ENCODE measurements around the gene SPACA5B. TPM values are rescaled to one million over a fixed set of nuclear protein-coding genes. Genes with fewer than 3 reads are reported as not detected.
A peak's percentile ranks its signal among the peaks of the same experiment; 100 is the strongest.
"Not testable (repeated sequence)": the region's sequence is repeated elsewhere in the genome, so short reads cannot be mapped to it uniquely, and the experiment has no call there.

SPACA5B gene
- total RNA-seq (not detected), polyA plus RNA-seq (not detected)

- intact Hi-C loops (cut with DNase I); H3K36me3 ChIP-seq; H3K27ac ChIP-seq; H3K27me3 ChIP-seq; ATAC-seq; H3K4me3 ChIP-seq; FAIRE-seq; DNase-seq; H3K4me1 ChIP-seq; H3K9me3 ChIP-seq: not testable (repeated sequence)
- WGBS, 2 donors, result no CpG with 5 or more reads among the region's 4 CpGs
These were observed at the start of gene SPACA5B for GRCh38 chrX:48130326-48130725. Gene SPACA5B, plus strand, starts transcription at chrX:48130626. Its CDS starts 62 bp downstream, at chrX:48130688.

DNA sequence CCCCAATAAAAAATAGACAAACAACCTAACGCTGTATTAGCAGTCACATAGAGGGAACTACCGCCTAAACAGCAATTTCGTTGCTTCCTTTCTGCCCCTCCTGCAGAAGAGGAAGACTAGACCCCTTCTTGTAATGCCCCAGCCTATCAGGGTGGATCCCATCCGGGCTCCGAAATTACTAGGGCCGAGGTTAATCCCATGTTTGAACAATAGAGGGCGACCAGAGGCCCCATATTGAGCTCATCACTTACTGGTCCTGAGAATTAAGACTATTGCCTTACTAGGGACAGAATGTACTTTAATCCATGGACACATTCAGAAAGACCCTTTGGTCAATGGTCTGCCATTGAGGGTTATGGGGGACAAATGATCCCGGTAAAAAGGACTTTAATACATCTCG, 47.2 kb upstream of the SPACA5B start:
- intact Hi-C loops (cut with DNase I), result no loop called here
- peak; percentile 20 for FAIRE-seq
- peak in 3 of 4 donors; percentile 15 to 40 (median 33) for TF ChIP-seq CTCF (IDR thresholded peaks at IDR 0.05)

DNA sequence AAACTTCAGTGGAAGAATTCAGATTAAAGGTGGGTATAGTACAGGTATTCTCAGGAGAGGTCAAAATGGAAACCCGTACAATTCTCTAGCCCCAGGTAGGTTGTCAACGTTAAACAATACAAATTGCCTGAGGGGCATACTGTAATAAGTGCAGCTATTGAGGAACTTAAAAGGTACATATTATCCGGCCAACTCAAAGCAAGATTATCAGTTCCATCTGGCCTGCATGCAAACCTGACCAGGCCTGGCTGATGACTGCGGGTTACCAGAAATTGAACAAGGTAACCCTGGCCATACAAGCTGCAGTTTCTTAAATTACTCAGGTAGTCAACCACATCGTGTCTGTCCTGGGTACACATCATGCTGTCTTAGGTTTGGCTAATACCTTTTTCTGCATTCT, 46.7 kb upstream of the SPACA5B start:
- FAIRE-seq, result no peak
- WGBS, 2 donors, result 69 to 79% methylated on average over 5 of the region's 5 CpGs
- Histone ChIP-seq H3K4me3 (no peak overlapping the region), H3K4me1 (no peaks in the 10 kb centered on the region), H3K36me3 (no peaks in the 10 kb centered on the region), H3K27ac (no peak overlapping the region), H3K9me3 (no peaks in the 10 kb centered on the region), H3K27me3 (peaks cover 0 to 3% (median 0%) of the 10 kb centered on the region in 4 donors)
- ATAC-seq, result no peak
- no peak for DNase-seq
- TF ChIP-seq CTCF (IDR thresholded peaks at IDR 0.05), result no peak
- intact Hi-C loops (cut with DNase I), result no loop called here

More for the DNA sequence above, 47.2 kb upstream of the SPACA5B start:
- ATAC-seq (peak; percentile 40 to 89 (median 84)), DNase-seq (peak in 2 of 6 donors; percentile 2 to 39)
- 8 to 15% methylated on average over 9 of the region's 9 CpGs for WGBS, 2 donors
- no peaks in the 10 kb centered on the region for H3K9me3 ChIP-seq
- H3K4me3 ChIP-seq, result no peak overlapping the region
- no peaks in the 10 kb centered on the region for H3K36me3 ChIP-seq
- H3K27ac ChIP-seq, result no peak overlapping the region
- H3K4me1 ChIP-seq, result no peaks in the 10 kb centered on the region
- peaks cover 0 to 3% (median 0%) of the 10 kb centered on the region in 4 donors for H3K27me3 ChIP-seq

DNA sequence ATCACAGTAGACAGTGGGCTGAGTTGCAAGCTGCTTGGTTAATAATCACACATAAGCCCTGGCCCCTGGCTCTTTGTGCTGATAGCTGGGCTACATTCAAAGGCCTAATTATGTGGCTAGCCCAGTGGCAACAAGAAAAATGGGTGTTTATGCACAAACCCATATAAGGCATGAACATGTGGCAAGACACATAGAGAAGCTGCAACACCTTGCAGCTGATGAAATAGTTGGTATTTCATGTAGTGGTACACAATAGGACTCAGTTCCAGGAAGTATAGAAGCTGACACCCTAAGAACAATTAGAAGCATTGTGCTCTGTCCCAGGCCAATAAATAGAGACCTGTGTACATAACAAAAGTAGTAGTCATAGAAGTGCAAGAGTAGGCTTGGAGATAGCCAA, 44.3 kb upstream of the SPACA5B start:
- ATAC-seq (peak in 3 of 4 donors; percentile 61 to 68 (median 63)), FAIRE-seq (no peak), DNase-seq (no peak)
- no peaks in the 10 kb centered on the region for H3K9me3 ChIP-seq
- H3K4me1 ChIP-seq, result no peaks in the 10 kb centered on the region
- H3K36me3 ChIP-seq, result no peaks in the 10 kb centered on the region
- intact Hi-C loops (cut with DNase I), result no loop called here
- H3K27me3 ChIP-seq, result peaks cover 0 to 3% (median 0%) of the 10 kb centered on the region in 4 donors
- no peak overlapping the region for H3K4me3 ChIP-seq
- no peak for TF ChIP-seq CTCF (IDR thresholded peaks at IDR 0.05)
- H3K27ac ChIP-seq, result peak overlapping the region in 1 of 4 donors; percentile 22

GRCh38 chrX:48090123-48090522, 40.3 kb upstream of the SPACA5B start:
- no peak for DNase-seq
- ATAC-seq, result no peak
- no peak for FAIRE-seq

GRCh38 chrX:48092558-48092957, 37.9 kb upstream of the SPACA5B start:
- FAIRE-seq; DNase-seq; intact Hi-C loops (cut with DNase I): not testable (repeated sequence)

More at GRCh38 chrX:48090123-48090522, 40.3 kb upstream of the SPACA5B start:
- H3K4me1 ChIP-seq, result no peaks in the 10 kb centered on the region
- H3K27ac ChIP-seq, result no peak overlapping the region
- no peaks in the 10 kb centered on the region for H3K36me3 ChIP-seq
- no peak overlapping the region for H3K4me3 ChIP-seq
- 47 to 60% methylated on average over 5 of the region's 5 CpGs for WGBS, 2 donors
- no peak for TF ChIP-seq CTCF (IDR thresholded peaks at IDR 0.05)
- intact Hi-C loops (cut with DNase I), result no loop called here
- H3K27me3 ChIP-seq, result peaks cover 0 to 10% (median 0%) of the 10 kb centered on the region in 4 donors
- H3K9me3 ChIP-seq, result no peaks in the 10 kb centered on the region

More at GRCh38 chrX:48092558-48092957, 37.9 kb upstream of the SPACA5B start:
- H3K9me3 ChIP-seq, ATAC-seq, H3K4me3 ChIP-seq, H3K27me3 ChIP-seq, H3K27ac ChIP-seq, H3K4me1 ChIP-seq, H3K36me3 ChIP-seq: not testable (repeated sequence)
- WGBS, 2 donors, result 62 to 68% methylated on average over 3 of the region's 3 CpGs
